ENCODE data around the gene UNC119B.

DNA sequence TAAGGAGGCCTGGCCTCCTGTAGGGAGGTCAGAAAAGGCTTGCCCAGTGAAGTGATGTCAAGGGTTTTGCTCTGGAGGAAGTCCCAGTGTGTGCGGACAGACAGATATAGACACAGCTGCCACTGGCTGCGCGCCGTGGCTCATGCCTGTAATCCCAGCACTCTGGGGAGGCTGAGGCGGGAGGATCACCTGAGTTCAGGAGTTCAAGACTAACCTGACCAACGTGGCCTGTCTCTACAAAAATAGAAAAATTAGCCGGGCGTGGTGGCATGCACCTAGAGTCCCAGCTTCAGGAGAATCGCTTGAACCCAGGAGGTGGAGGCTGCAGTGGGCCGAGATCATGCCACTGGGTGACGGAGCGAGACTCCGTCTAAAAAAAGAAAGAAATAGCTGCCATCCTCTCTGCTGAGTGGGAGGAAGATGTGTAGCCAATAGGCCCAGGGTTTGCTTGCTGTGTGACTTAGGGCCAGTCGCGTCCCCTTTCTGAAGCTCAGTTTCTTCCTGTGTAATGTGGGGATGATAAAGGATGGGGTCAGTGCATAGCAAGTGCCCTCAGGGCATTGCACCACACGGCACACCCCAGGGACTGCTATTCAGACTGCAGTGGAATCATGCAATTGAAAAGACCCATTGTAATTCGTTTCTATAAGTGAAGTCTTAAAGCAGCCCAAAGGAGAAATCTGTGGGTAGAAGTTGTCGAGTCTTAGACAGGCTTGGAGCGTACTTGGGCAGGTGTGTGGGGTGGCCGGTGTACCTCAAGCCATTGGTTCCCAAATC, 42.0 kb upstream of the UNC119B start:
- TF ChIP-seq, protein P1, sequence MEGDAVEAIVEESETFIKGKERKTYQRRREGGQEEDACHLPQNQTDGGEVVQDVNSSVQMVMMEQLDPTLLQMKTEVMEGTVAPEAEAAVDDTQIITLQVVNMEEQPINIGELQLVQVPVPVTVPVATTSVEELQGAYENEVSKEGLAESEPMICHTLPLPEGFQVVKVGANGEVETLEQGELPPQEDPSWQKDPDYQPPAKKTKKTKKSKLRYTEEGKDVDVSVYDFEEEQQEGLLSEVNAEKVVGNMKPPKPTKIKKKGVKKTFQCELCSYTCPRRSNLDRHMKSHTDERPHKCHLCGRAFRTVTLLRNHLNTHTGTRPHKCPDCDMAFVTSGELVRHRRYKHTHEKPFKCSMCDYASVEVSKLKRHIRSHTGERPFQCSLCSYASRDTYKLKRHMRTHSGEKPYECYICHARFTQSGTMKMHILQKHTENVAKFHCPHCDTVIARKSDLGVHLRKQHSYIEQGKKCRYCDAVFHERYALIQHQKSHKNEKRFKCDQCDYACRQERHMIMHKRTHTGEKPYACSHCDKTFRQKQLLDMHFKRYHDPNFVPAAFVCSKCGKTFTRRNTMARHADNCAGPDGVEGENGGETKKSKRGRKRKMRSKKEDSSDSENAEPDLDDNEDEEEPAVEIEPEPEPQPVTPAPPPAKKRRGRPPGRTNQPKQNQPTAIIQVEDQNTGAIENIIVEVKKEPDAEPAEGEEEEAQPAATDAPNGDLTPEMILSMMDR (IDR thresholded peaks at IDR 0.05): no peak
- no peak for TF ChIP-seq POLR2A (IDR thresholded peaks at IDR 0.05)
